Measurements from ENCODE around the gene DACH1. TPM values are rescaled to one million over a fixed set of nuclear protein-coding genes. Genes with fewer than 3 reads are reported as not detected.

DACH1 gene
- total RNA-seq, 1 donor from 2014 or later: 37.1 TPM

DNA sequence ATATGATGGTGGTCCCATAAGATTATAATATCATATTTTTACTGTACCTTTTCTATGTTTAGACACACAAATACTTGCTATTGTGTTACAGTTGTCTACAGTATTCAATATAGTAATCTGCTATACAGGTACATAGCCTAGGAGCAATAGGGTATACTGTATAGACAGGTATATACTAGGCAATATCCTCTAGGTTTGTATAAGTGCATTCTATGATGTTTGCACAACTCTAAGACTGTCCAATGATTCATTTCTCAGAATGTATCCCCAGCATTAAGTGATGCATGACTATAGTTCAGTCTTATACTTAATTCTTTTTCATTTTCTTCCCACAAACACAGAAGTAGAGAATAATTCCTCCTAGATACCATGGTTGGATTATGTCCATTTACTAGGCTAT, 383.3 kb downstream of the DACH1 start:
- Mint-ChIP-seq H3K4me3 (ENCODE audit: low read depth) (no peak overlapping the region), H3K9me3 (ENCODE audit: low read depth) (no peaks in the 10 kb centered on the region), H3K27ac (no peak overlapping the region), H3K27me3 (no peaks in the 10 kb centered on the region), H3K4me1 (ENCODE audit: low read depth) (no peaks in the 10 kb centered on the region), H3K36me3 (ENCODE audit: insufficient read depth) (peaks cover 15% of the 10 kb centered on the region)
- TF ChIP-seq, protein P1, sequence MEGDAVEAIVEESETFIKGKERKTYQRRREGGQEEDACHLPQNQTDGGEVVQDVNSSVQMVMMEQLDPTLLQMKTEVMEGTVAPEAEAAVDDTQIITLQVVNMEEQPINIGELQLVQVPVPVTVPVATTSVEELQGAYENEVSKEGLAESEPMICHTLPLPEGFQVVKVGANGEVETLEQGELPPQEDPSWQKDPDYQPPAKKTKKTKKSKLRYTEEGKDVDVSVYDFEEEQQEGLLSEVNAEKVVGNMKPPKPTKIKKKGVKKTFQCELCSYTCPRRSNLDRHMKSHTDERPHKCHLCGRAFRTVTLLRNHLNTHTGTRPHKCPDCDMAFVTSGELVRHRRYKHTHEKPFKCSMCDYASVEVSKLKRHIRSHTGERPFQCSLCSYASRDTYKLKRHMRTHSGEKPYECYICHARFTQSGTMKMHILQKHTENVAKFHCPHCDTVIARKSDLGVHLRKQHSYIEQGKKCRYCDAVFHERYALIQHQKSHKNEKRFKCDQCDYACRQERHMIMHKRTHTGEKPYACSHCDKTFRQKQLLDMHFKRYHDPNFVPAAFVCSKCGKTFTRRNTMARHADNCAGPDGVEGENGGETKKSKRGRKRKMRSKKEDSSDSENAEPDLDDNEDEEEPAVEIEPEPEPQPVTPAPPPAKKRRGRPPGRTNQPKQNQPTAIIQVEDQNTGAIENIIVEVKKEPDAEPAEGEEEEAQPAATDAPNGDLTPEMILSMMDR (IDR thresholded peaks at IDR 0.05; ENCODE audit: unreplicated experiment): no peak
- no peak for DNase-seq (ENCODE audit: low spot score, unreplicated experiment)

DNA sequence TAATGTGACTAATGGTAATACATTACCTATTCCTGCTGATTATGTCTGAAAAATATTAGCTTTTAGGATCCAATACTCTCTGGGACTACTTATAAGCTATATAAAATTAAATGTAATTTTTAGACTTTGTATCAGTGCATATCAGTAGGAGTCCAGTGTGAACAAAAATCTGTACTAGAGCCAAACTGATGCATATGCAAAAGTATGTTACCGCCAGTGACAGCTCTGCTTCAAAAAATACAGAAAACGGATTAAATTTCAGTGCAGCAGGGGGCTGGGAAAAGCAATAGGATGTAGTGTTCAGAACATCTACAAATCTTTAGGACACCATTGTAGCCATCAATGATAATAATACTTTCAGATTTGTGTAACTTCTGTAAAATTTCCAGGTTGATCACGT, 385.5 kb downstream of the DACH1 start:
- TF ChIP-seq, protein P1 (IDR thresholded peaks at IDR 0.05; ENCODE audit: unreplicated experiment): no peak
- no peak overlapping the region for H3K27ac Mint-ChIP-seq
- no peak overlapping the region for H3K4me3 Mint-ChIP-seq (ENCODE audit: low read depth)
- H3K27me3 Mint-ChIP-seq: no peaks in the 10 kb centered on the region
- H3K36me3 Mint-ChIP-seq (ENCODE audit: insufficient read depth): peaks cover 20% of the 10 kb centered on the region
- no peaks in the 10 kb centered on the region for H3K9me3 Mint-ChIP-seq (ENCODE audit: low read depth)
- no peaks in the 10 kb centered on the region for H3K4me1 Mint-ChIP-seq (ENCODE audit: low read depth)
- DNase-seq (ENCODE audit: low spot score, unreplicated experiment): no peak

DNA sequence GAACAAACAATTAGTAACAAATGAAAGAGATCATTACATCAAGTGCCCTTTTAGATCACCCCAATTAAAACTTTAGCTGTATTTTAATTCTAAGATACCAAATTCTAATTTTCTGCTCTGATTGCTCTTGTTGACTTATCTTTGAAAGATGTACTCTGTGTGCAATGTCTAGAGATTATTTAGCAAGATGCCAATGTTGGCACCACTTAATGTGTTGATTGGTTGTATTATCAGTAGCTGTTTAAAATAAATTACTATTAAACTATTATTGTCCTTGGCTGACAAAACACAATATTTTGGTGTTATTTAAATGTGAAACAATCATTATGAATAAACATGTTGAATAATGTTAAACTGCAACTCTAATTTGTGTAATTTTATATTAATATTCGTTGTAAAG, 386.0 kb downstream of the DACH1 start:
- DNase-seq (ENCODE audit: low spot score, unreplicated experiment): no peak
- Mint-ChIP-seq H3K27me3 (no peaks in the 10 kb centered on the region), H3K4me1 (ENCODE audit: low read depth) (no peaks in the 10 kb centered on the region), H3K9me3 (ENCODE audit: low read depth) (no peaks in the 10 kb centered on the region), H3K4me3 (ENCODE audit: low read depth) (no peak overlapping the region), H3K36me3 (ENCODE audit: insufficient read depth) (peaks cover 20% of the 10 kb centered on the region), H3K27ac (no peak overlapping the region)
- TF ChIP-seq, protein P1 (IDR thresholded peaks at IDR 0.05; ENCODE audit: unreplicated experiment): no peak

DNA sequence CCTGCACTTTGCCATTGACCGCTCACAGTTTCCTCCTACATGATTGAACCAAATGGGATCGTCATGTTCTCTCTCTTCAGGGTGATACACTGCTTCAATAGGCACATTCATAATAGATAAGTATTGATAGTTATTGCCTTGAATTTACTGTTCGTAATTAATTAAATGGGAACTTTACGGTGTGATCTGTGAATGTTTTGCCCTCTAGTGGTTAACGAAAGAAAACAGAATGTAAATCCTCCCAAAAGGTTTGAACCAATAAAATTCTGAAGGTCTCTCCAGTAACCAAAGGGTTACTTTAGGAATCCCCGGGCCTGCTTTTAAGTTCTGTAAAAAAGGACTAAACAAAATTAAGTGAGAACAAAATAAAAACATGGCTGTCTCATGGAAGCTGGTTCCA, 389.3 kb downstream of the DACH1 start:
- no peaks in the 10 kb centered on the region for H3K4me1 Mint-ChIP-seq (ENCODE audit: low read depth)
- TF ChIP-seq, protein P1 (IDR thresholded peaks at IDR 0.05; ENCODE audit: unreplicated experiment): peak; percentile 48
- H3K9me3 Mint-ChIP-seq (ENCODE audit: low read depth): no peaks in the 10 kb centered on the region
- peak overlapping the region; percentile 56 for H3K27ac Mint-ChIP-seq
- H3K4me3 Mint-ChIP-seq (ENCODE audit: low read depth): no peak overlapping the region
- peaks cover 18% of the 10 kb centered on the region for H3K36me3 Mint-ChIP-seq (ENCODE audit: insufficient read depth)
- no peaks in the 10 kb centered on the region for H3K27me3 Mint-ChIP-seq
- no peak for DNase-seq (ENCODE audit: low spot score, unreplicated experiment)

DNA sequence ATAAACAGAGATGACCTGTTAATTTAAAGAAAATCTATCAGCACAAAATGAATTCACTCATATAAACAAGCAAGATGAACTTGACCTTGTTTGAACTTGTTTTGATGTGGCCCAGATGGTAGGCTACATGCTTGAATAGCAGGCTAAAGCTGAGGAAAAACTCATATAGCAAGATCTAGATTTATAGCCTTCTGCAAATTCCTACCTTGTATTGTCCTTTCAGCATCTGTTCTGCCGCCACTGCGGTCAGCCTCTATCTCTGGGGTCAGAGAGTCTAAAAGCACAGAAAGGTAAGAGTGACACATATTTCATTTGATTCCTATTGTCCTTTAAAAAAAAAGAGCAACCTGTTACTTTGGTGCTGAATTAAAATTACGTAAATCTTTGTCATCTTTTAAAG, 392.1 kb downstream of the DACH1 start:
- no peaks in the 10 kb centered on the region for H3K9me3 Mint-ChIP-seq (ENCODE audit: low read depth)
- TF ChIP-seq, protein P1 (IDR thresholded peaks at IDR 0.05; ENCODE audit: unreplicated experiment): no peak
- H3K4me1 Mint-ChIP-seq (ENCODE audit: low read depth): no peaks in the 10 kb centered on the region
- no peak overlapping the region for H3K4me3 Mint-ChIP-seq (ENCODE audit: low read depth)
- no peaks in the 10 kb centered on the region for H3K27me3 Mint-ChIP-seq
- H3K27ac Mint-ChIP-seq: no peak overlapping the region
- peaks cover 29% of the 10 kb centered on the region for H3K36me3 Mint-ChIP-seq (ENCODE audit: insufficient read depth)
- no peak for DNase-seq (ENCODE audit: low spot score, unreplicated experiment)

Data from progenitor cell of endocrine pancreas (in vitro differentiated cells).